Lung microvascular endothelial cell (primary cell): ENCODE results near the gene KIF4B. TPM values are rescaled to one million over a fixed set of nuclear protein-coding genes. Genes with fewer than 3 reads are reported as not detected.
A peak's percentile ranks its signal among the peaks of the same experiment; 100 is the strongest.
"Not testable (repeated sequence)": the region's sequence is repeated elsewhere in the genome, so short reads cannot be mapped to it uniquely, and the experiment has no call there.

Experiments
- DNase-seq, 2 donors: peaks; one replicate each; pipeline versions ENCODE4 v3.0.0 to v3.0.0-alpha.2; 2010; ENCODE audit warnings: low read depth in 2 of 2
- total RNA-seq: library from RNA; depleted of rRNA; stranded (reverse); fragments of >200 nt; gene quantifications from 2 replicates; pipeline ENCODE4 v1.2.1, GENCODE V29; 2014

The KIF4B gene
- total RNA-seq, 1 donor from 2014 or later: 0.40 TPM

DNA sequence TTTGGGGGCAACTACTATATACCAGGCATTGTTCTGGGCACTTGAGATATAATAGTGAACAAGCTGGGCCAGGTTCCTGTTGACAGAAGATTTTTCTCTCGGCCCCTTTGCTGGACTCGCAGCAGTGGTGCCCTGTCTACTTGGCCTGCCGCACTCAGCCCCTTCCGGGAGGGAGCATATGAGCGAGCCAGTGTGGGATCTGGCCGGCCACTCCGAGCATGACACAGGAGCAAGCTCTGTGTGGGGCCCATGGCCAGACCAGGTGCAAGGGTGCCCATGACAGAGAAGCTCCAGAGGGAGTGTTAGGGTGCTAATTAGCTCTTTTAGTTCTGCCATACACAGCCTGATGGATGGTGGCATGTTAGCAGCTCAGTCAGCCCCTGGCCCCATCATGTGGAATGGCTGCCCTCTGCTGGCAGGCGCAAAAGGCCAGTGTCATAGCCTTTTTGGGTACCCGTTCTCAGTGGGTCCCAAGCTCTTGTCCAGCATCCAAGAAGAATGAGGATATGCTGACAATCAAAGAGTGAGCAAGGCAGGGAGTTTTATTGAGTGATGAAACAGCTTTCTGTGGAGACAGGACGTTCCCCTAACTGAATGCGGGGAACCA is 9.3 kb upstream of the KIF4B start:
- DNase-seq: peak; percentile 59 to 60

- not testable (repeated sequence) for DNase-seq
Measured at GRCh38 chr5:155006265-155006664, 7.3 kb upstream of the KIF4B start.

- DNase-seq: peak in 1 of 2 donors; percentile 53
Measured at GRCh38 chr5:155008669-155009068, 4.9 kb upstream of the KIF4B start.

DNA sequence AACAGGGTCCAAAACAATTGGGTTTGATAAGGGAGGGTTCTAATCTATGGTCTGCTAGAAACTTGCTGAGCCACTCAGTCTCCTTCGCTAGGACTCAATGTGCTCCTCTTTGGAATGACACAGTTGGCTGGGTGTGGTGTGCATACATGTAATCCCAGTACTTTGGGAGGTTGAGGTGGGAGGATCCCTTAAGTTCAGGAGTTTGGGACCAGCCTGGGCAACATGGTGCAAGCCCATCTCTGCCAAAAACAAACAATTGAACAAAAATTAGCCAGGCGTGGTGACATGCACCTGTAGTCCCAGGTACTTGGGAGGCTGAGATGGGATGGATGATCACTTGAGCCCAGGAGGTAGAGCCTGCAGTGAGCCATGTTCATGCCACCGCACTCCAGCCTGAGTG is 2.7 kb upstream of the KIF4B start:
- no peak for DNase-seq

- DNase-seq: peak in 1 of 2 donors; percentile 12
Measured at GRCh38 chr5:155015239-155015638, 1.7 kb downstream of the KIF4B start.

- no peak for DNase-seq
Measured at GRCh38 chr5:155017610-155018009, 4.1 kb downstream of the KIF4B start.

DNA sequence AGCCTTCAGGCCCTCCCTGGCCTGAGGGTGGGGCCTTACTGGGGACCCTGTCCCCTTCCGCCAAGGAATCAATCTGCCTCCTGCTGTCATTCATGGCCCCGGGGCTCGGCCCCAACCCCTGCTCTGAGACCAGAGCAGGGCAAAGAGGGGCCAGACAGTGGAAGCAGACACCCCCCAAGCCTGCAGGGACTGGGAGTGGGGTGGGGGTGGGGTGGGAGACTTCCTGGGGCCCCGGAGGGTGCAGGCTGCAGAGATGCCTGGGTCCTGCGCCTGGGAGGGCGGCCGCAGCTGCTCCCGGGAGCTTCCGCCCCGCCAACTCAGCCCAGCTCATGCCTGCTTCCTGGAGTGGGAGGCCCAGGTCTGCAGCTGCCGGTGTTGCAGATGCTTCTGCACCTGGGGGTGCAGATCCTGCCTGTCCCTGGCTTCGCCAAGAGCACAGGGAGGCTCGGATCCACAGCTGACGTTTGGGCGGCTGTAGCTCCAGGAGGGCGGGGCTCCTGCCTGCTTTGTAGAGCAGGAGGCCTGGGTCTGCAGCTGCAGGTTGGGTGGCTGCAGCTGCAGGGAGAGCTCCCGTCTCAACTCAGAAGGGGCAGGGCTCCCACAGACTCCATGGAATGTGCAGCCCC is 6.2 kb downstream of the KIF4B start:
- DNase-seq: no peak

GRCh38 chr5:155021842-155022241 is 8.3 kb downstream of the KIF4B start:
- DNase-seq: no peak

DNA sequence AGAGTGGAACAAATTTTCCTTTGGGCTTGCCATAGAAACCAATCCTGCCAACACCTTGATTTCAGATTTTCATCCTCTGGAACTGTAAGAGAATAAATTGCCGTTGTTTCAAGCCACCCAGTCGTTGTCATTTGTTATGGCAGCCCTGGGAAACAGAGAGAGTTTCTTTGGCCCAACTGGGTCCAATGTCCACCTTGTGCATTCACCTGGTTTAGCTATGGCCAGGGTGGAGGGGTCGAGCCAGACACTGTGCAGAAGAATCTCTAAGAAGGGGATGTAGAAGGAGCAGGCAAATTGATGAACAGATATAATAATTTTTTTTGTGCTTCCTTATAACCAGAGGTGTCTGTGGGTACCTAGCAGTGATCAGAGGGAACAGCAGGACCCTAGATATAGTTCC is 9.8 kb downstream of the KIF4B start:
- no peak for DNase-seq

DNA sequence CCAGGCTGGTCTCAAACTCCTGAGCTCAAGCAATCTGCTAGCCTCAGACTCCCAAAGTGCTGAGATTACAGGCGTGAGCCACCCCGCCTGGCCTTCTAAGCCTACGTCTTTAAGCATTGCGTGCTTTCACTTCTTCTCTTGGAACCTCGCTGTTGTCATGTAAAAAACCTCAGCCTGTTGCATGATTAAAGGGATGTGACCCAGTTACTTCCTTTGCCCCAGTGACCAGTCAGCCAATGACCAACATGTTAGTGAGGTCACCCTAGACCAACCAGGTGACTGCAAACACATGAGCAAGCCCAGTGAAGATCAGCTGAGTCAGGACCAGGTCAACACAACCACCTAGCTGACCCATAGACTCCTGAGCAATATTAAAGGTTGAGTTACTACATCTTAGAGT is 10.5 kb downstream of the KIF4B start:
- peak in 1 of 2 donors; percentile 31 for DNase-seq

DNA sequence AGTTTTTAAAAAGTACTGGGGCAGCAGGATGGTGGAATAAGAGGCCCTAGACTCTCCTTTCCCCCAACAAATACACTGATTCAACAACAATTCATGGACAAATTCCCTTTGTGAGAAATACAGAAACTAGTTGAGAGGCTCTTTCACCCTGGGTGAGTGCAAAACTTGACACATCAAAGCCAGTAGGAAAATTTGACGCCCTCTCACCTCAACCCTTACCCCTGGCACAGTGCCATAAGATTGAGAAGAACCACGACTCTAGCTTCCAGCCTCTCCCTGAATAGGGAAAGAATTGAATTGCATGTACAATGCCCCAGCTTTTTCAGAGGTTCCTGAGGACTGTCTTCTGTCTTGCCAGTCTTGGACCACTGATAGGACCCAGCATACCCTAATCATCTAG is 12.3 kb downstream of the KIF4B start:
- no peak for DNase-seq

- peak; percentile 42 to 45 for DNase-seq
Measured at GRCh38 chr5:155027993-155028629, 14.6 kb downstream of the KIF4B start.

GRCh38 chr5:155029240-155029639 is 15.7 kb downstream of the KIF4B start:
- no peak for DNase-seq

- not testable (repeated sequence) for DNase-seq
Measured at GRCh38 chr5:155034145-155034744, 20.7 kb downstream of the KIF4B start.

DNA sequence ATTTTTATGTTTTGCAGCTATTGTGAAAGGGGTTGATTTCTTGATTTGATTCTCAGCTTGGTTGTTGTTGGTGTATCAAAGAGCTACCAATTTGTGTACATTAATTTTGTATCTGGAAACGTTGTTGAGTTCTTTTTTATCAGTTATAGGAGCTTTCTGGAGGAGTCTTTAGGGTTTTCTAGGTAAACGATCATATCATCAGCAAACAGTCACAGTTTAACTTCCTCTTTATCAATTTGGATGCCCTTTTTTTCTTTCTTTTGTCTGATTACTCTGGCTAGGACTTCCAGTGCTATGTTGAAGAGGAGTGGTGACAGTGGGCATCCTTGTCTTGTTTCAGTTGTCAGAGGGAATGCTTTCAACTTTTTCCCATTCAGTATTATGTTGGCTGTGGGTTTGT is 21.5 kb downstream of the KIF4B start:
- DNase-seq: not testable (repeated sequence)

GRCh38 chr5:155040984-155041653 is 27.6 kb downstream of the KIF4B start:
- peak in 1 of 2 donors; percentile 27 for DNase-seq

DNA sequence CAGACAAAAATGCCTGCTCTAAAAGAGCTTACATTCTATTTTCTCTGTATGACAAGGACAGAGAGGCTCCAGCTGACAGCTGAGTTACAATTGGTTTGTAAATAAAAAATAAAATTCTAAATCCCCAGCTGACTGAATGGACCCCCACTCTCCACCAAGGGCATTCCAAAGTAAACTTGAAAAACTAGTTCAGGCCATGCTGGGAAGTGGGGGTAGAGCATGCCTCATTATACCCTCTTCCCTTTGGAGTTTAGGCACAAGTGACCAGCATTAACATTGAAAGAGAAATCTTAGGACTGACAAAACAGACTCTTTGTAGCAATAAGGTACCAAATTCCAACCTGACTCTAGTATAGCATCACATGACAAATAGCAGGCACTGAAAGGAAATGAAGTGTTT is 31.0 kb downstream of the KIF4B start:
- DNase-seq: no peak

DNA sequence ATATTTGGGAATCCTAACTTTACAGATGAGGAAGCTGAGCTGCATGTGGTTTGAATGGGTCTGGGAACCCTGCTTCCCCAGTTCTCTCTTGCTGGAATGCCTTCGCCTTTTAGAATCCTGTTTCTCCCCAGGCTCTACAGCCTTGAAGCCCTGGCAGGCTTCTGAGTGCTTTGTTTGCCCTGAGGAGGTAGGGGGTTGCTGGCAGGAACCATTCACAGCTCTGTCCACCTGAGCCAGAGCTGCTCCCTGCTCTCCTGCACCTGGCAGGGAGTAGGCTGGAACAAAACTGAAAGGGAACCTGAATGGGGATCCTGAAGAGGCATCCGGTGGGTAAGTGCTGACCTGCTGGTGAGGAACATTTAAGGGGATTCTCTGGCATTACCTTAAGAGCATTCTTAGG is 33.0 kb downstream of the KIF4B start:
- DNase-seq: no peak

GRCh38 chr5:155047818-155048217 is 34.3 kb downstream of the KIF4B start:
- no peak for DNase-seq

DNA sequence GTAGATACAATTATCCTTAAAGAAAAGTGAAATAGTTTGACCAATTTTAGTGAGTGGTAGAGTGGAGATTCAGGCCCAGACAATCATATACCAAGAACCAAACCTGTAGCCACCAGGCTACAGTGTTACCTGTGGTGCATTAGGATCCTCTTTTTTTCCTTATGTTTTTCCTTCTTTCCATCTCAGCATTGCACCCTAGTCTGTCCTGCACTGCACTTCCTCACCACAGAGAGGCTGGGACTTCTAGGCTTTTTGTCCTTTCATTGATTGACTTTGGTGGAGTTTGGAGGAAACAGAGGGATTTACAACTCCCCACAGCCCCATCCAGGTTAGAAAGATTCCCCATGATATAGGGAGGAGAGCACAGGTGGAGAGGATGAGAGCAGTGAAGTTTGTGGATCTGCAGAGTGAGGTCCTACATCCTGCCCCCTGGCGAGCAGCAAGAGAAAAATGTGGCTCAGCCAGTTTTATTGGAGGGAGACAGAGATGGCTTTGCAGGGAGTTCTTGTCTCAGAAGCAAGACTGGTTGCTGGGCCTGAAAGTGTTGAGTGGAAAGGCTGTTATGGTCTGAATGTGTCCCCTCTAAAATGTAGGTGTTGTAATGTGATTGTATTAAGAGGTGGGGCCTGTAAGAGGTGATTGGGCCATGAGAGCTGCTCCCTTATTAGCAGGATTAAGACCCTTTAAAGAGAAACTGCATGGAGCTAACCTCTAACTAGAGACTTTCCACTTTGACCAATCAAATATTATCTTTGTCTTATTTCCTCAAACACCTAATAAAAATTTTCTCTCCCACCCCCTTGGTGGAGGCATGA is 36.2 kb downstream of the KIF4B start:
- DNase-seq: peak; percentile 38 to 48

DNA sequence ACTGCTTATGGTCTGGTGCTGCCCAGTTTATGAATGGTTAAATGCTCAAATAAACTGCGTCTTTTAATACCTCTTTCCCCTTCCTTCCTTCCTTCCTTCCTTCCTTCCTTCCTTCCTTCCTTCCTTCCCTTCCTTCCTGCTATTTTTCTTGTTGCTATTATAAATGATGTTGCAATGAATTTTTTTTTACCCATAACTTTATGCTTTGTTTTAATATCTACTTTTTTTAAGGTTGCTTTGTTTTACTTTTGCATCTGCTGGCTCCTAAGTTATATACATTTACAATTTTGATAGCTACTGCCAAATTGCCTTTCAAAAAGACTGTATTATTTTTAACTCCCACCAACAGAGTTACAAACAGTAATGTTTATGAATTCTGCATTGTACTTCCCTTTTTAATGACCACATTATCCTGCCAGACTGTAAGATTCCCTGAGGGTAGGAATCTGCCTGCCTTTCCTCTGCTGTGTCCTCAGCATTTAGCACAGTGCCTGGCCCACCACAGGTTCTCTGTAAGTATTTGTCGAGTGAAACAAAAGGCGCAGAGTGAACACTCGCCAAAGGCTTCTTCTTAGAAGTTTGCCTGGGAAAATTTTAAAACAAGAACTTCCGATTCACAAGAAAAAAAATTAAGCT is 36.9 kb downstream of the KIF4B start:
- DNase-seq: no peak
